ENCODE results near the gene RAB3C.
"Not testable (repeated sequence)": the region's sequence is repeated elsewhere in the genome, so short reads cannot be mapped to it uniquely, and the experiment has no call there.

Gene RAB3C

GRCh38 chr5:58675341-58675740 is 92.5 kb downstream of the RAB3C start:
- DNase-seq (ENCODE audit: low read depth) = no peak

- no peak for DNase-seq (ENCODE audit: low read depth)
Observed at GRCh38 chr5:58677650-58678049, 94.8 kb downstream of the RAB3C start.

DNA sequence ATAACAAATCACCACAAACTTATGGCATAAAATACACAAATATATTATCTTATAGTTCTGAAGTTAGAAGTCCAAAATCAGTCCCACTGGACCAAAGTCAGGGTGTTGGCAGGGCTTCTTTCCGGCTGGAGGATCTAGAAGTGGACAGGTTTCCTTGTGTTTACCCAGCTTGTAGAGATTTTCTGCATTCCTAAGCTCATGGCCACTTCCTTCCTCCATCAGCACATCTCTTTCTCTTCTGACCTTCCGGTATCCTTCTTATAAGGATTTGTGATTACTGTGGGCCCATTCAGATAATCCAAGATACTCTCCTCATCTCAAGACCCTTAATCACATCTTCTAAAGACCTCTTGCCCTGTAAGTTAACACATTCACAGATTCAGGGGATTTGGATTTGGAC is 97.6 kb downstream of the RAB3C start:
- DNase-seq (ENCODE audit: low read depth) = no peak

- no peak for DNase-seq (ENCODE audit: low read depth)
Observed at GRCh38 chr5:58681943-58682342, 99.1 kb downstream of the RAB3C start.

DNA sequence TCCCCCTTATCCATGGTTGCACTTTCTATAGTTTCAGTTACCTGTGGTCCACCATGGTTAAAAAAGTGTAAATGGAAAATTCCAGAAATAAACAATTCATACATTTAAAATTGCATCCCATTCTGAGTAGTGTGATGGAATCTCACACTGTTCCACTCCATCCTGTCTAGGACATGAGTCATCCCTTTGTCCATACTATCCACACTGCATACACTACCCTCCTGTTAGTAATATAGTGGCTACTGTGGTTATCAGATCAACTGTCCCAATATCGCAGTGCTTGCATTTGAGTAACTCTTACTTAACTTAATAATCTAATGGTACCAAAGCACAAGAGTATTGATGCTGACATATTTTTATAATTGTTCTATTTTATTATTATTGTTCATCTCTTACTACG is 100.7 kb downstream of the RAB3C start:
- DNase-seq (ENCODE audit: low read depth) = no peak

DNA sequence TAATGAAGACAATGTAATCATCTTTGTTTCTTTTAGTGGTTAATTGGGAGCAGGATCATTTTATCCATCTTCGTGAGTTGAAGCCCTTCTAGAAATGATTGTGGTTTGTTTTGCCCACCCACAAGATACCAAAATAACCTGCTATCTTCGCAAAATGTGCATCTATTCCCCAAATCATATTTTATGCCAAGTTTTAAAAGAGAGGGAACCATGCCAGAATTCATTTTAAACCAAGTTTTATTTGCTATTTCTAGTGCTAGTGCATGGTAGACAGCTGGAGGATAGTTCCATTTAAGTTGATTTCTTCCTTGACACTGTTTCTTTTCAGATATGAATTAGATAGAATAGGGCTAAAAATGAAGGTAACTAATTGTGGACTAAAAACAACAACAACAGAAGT is 104.2 kb downstream of the RAB3C start:
- DNase-seq (ENCODE audit: low read depth) = no peak

- no peak for DNase-seq (ENCODE audit: low read depth)
Observed at GRCh38 chr5:58687595-58687994, 104.7 kb downstream of the RAB3C start.

- not testable (repeated sequence) for DNase-seq (ENCODE audit: low read depth)
Observed at GRCh38 chr5:58699088-58699761, 116.3 kb downstream of the RAB3C start.

DNA sequence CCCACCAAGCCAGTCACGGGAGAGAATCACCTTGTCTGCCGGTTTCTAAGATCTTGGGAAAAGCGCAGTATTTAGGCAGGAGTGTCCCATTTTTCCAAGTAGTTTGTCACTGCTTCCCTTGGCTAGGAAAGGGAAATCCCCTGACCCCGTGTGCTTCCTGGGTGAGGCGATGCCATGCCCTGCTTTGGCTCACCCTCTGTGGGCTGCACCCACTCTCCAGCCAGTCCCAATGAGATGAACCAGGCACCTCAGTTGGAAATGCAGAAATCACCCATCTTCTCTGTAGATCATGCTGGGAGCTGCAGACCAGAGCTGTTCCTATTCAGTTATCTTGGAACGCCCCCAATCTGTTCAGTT is 116.9 kb downstream of the RAB3C start:
- no peak for DNase-seq (ENCODE audit: low read depth)

DNA sequence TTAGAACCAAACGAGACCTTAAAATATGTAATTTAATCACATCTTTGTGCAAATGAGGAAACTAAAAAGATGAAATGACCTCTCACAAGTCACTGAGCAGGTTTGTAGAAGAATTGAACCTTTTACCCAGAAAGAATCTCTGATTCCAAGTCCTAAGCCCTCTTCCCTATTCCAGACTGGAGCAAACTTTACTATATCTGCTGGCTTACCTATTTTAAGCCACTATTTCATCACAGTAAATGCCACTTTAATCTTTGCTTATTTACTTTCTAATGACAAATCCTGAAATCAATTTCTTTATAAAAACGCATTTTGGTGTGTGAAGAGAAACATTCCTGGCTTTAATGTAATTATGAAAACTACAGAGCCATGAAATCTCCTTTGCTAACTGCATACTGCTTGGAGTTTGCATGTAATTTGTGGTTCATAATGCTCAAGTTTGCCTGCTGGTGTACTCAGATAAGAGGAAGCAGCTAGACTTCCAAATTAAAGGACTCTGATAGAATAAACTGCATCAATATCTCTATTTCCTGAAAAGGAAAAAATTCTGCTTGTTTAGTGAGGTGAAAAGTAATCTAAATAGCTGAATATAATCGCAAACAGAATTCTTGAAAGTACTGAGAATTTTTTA is 121.2 kb downstream of the RAB3C start:
- no peak for DNase-seq (ENCODE audit: low read depth)

DNA sequence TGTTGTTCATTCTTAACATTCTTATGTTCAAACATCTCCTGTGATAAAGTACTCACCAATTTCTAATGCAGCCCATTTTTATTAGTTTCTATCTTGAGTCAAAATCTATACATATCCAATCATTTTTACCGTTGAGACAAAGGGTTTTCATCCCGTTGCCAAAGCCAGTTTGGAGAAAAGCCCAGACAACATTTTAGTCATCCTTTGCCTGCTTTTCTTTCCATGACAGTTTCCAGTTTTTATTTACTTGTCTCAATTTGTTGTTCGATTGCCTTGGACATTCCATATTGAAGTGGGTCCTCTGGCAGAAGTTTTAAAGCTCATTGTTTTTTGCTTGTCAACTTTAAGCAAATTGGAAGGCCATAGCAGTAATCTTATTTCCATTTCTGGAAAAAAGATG is 123.9 kb downstream of the RAB3C start:
- DNase-seq (ENCODE audit: low read depth) = no peak

- no peak for DNase-seq (ENCODE audit: low read depth)
Observed at GRCh38 chr5:58708456-58708855, 125.6 kb downstream of the RAB3C start.

- not testable (repeated sequence) for DNase-seq (ENCODE audit: low read depth)
Observed at GRCh38 chr5:58710425-58710824, 127.5 kb downstream of the RAB3C start.

GRCh38 chr5:58710871-58711270 is 128.0 kb downstream of the RAB3C start:
- DNase-seq (ENCODE audit: low read depth) = no peak

- no peak for DNase-seq (ENCODE audit: low read depth)
Observed at GRCh38 chr5:58711965-58712364, 129.1 kb downstream of the RAB3C start.

DNA sequence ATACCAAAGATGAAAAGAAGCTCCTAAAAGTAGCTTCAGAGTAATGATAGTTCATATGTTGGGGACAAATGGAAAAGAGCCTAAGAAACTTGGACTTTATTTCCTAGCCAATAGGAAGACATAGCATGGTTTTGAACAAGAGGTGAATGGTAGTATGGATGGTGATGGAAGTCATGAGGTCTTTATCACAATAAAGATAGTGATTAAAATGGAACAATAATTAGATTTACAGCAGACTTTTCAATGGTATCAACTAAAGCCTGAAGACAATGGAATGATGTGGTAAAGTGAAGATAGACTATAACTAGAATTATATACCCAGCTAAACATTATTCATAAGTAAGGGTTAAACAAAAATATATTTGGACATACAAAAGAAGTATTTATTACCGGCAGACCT is 131.2 kb downstream of the RAB3C start:
- no peak for DNase-seq (ENCODE audit: low read depth)

DNA sequence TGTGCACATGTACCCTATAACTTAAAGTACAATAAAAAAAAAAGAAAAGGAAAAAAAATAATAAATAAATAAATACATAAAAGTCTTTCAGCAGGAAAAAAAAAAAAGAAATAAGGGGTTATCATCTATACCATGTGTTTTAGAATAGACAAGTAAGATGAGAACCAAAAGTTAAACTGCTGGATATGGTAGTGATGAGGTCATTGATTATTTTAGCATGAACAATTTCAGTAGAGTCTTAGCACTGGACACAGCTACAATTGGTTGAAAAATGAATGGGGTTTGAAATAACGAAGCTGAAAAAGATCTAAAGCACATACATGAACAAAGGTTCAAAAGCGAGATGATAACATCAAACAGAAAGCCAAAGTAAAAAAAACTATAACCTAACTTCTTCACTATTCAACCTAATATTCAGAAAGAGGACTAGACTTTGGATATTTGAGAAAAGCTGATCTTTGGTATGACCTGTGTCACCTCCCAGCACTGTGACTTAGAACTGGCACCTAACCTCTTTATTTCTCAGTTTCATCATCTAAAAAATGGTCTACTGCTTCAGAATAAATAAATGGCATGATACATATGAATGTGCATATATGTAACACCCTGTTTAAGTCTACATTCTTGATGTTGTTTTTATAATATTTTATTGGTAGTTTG is 133.3 kb downstream of the RAB3C start:
- no peak for DNase-seq (ENCODE audit: low read depth)

DNA sequence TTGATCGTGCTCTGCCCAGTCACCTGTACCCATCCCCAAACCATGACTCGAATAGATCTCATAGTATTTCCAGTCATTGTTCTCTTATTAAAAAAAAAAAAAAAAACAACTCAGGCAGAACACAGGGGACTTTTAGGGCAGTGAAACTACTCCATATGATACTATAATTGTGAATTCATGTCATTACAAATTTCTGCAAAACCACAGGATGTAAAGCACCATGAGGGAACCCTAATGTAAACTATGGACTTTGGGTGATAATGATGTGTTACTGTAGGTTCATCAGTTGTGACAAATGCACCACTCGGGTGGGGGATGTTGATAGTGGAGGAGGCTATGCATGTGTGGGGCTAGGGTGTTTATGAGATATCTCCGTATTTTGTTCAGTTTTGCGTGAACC is 133.8 kb downstream of the RAB3C start:
- no peak for DNase-seq (ENCODE audit: low read depth)

DNA sequence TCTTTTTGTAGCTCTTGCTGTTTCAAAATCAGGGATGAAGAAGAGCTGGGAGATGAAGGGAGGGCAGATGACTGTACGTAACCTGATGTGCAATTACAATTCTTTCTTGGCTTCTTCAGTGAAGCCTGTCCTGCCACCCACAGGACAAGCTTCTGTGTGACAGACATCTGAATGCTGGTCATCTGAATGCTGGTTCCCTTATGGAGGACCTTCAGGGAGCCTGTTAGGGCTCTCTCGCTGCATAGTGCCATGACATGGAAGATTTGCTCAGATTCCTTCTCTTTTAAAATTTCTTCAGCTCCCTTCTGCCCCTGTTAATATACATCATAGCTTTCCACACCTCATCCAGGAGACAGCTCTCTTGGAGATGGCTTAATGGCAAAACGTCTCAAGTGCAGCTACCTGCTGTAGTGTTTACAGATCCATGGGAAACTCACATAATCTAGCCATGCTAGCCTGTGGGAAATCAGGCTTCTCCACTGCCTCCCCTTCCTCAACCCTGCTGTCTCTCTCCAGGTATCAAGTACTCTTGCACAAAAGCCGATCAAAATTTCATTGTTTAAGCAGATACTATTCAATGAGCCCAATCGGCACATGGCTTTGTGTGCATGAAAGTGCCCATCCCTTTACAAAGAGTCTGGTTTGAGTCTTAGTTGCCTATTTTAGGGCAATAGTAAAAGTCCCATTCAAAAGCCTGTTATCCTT is 134.6 kb downstream of the RAB3C start:
- no peak for DNase-seq (ENCODE audit: low read depth)

DNA sequence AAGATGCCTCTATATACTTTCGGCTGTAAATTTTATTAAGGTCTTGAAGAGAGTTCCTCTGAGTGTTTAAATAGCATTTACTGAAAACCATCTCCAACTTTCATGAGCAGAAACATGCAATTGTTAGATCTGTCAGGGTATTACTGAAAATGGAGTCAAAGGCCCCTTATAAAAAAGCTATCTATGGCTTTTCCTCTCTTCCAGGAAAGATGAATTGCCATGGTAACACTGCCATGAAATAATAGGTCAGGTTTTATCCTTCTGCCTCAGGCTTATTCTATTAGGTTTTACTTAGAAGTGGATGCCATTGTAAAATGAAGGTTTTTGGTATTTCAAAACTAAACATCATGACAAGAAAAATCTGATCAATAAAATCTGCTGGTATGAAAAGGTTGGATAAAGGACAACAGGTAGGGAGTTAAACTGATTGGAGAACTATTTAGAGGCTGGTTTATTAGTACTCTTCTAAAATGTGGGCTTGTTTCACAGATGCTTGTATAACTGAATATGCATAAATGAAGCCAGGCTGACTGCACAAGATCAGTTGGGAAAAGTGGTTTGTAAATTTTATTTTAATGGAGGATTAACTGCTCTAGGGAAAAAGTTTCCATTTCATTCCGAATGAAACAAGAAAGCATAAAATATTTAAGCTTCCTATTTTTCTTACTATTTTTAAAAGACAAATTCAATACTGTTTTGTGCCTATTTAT is 135.5 kb downstream of the RAB3C start:
- no peak for DNase-seq (ENCODE audit: low read depth)

DNA sequence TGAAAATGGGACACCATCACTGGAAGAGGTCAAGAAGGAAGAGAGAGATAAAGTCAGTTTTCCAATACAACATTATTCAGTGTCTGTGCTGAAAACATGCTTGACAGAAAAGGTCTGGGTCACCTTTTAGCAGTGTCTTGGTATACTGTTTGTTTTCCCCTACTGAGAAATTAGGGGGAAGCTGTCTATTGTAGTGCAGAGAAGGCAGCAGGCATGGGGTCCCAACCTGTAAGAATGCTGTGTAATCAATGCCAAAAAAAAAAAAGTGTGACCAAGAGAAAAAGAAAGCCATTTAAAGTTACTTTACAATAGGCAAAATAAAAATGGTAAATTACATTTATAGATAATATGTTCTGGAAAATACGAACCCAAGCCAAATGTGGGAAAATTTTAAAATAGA is 139.3 kb downstream of the RAB3C start:
- DNase-seq (ENCODE audit: low read depth) = no peak

DNA sequence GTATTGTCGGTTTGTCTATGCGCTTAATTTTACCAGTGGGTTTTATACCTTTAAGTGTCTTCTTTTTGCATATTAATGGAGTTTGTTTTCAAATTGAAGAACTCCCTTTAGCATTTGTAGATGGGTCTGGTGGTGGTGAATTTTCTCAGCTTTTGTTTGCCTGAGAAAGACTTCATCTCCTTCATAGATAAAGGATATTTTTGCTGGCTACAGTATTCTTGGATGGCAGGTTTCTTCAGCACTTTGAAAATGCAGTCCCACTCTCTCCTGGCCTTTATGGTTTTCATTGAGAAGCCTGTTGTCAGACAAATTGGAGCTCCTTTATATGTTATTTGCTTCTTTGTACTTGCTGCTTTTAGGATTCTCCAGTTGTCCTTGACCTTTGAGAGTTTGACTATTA is 142.1 kb downstream of the RAB3C start:
- DNase-seq (ENCODE audit: low read depth) = no peak

Measured in activated T-cell treated with anti-CD3 and anti-CD28 coated beads for 24 hours (primary cell).